ENCODE results near the gene TSEN15. TPM values are rescaled to one million over a fixed set of nuclear protein-coding genes. Genes with fewer than 3 reads are reported as not detected.

TSEN15 gene
- total RNA-seq, 1 donor from 2014 or later, result 52.4 TPM

GRCh38 chr1:184019506-184019905, 32.0 kb upstream of the TSEN15 start:
- FAIRE-seq (no peak), DNase-seq (ENCODE audit: low read depth) (no peak)
- Histone ChIP-seq H3K4me3 (ENCODE audit: low read depth, low read length) (no peak overlapping the region), H3K36me3 (ENCODE audit: control insufficient read depth, insufficient read depth, low read length) (no peaks in the 10 kb centered on the region), H3K27me3 (ENCODE audit: control insufficient read depth, insufficient read depth, low read length) (peaks cover 4% of the 10 kb centered on the region)
- TF ChIP-seq CTCF (IDR thresholded peaks at IDR 0.05; ENCODE audit: insufficient read depth, low read length, severe bottlenecking), result no peak

- no peak for TF ChIP-seq CTCF (IDR thresholded peaks at IDR 0.05; ENCODE audit: insufficient read depth, low read length, severe bottlenecking)
- no peak overlapping the region for H3K4me3 ChIP-seq (ENCODE audit: low read depth, low read length)
- DNase-seq (ENCODE audit: low read depth) (no peak), FAIRE-seq (no peak)
- peaks cover 6% of the 10 kb centered on the region for H3K27me3 ChIP-seq (ENCODE audit: control insufficient read depth, insufficient read depth, low read length)
- no peaks in the 10 kb centered on the region for H3K36me3 ChIP-seq (ENCODE audit: control insufficient read depth, insufficient read depth, low read length)
Observed at GRCh38 chr1:184020328-184020727, 31.2 kb upstream of the TSEN15 start.

DNA sequence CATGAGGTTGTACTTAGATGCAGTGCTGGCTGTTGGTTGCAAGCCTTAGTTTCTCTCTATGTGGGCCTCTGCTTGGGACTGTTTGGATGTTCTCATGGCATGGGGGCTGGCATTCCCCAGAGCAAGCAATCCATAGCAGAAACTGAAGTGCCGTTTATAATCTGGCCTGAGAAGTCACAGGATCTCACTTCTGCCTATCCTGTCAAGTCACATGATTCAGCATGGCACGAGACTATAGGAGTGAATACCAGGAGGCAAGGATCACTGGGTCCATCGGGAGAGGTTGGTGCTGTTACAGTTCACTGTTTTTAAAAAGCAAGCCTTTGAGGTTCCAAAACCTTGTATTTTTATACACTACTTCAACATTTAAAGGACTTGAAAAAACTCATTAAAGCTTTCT, 30.7 kb upstream of the TSEN15 start:
- no peak for TF ChIP-seq CTCF (IDR thresholded peaks at IDR 0.05; ENCODE audit: insufficient read depth, low read length, severe bottlenecking)
- FAIRE-seq, result no peak

DNA sequence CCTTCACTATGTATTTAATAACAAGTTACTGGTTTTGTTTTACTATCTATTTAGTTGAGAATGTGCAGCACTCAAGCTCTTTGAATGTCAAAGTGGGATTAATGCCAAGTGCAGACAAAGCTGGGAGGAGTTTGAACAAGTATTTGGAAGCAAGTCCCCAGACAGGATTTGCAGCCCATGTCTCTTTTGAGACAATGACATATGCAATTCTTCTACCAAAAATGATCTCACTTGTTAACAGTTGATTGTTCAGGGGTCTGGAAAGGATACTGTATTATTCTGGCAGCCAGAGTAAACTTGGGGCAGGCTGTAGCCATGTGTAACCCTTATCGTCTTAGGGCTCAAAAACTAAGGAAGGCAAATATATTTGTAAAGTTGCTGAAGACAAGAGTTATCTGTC, 29.8 kb upstream of the TSEN15 start:
- peaks cover 8% of the 10 kb centered on the region for H3K27me3 ChIP-seq (ENCODE audit: control insufficient read depth, insufficient read depth, low read length)
- no peaks in the 10 kb centered on the region for H3K36me3 ChIP-seq (ENCODE audit: control insufficient read depth, insufficient read depth, low read length)
- H3K4me3 ChIP-seq (ENCODE audit: low read depth, low read length), result no peak overlapping the region
- TF ChIP-seq CTCF (IDR thresholded peaks at IDR 0.05; ENCODE audit: insufficient read depth, low read length, severe bottlenecking), result no peak
- peak; percentile 67 for DNase-seq (ENCODE audit: low read depth)
- no peak for FAIRE-seq

More for the DNA sequence above, 30.7 kb upstream of the TSEN15 start:
- Histone ChIP-seq H3K36me3 (ENCODE audit: control insufficient read depth, insufficient read depth, low read length) (no peaks in the 10 kb centered on the region), H3K4me3 (ENCODE audit: low read depth, low read length) (no peak overlapping the region), H3K27me3 (ENCODE audit: control insufficient read depth, insufficient read depth, low read length) (peaks cover 8% of the 10 kb centered on the region)
- DNase-seq (ENCODE audit: low read depth), result no peak

GRCh38 chr1:184022668-184023067, 28.9 kb upstream of the TSEN15 start:
- TF ChIP-seq CTCF (IDR thresholded peaks at IDR 0.05; ENCODE audit: insufficient read depth, low read length, severe bottlenecking), result no peak
- DNase-seq (ENCODE audit: low read depth) (no peak), FAIRE-seq (no peak)
- Histone ChIP-seq H3K27me3 (ENCODE audit: control insufficient read depth, insufficient read depth, low read length) (peaks cover 8% of the 10 kb centered on the region), H3K36me3 (ENCODE audit: control insufficient read depth, insufficient read depth, low read length) (no peaks in the 10 kb centered on the region), H3K4me3 (ENCODE audit: low read depth, low read length) (no peak overlapping the region)

GRCh38 chr1:184023171-184023570, 28.4 kb upstream of the TSEN15 start:
- no peak for TF ChIP-seq CTCF (IDR thresholded peaks at IDR 0.05; ENCODE audit: insufficient read depth, low read length, severe bottlenecking)
- H3K27me3 ChIP-seq (ENCODE audit: control insufficient read depth, insufficient read depth, low read length), result peaks cover 8% of the 10 kb centered on the region
- DNase-seq (ENCODE audit: low read depth) (no peak), FAIRE-seq (no peak)
- no peaks in the 10 kb centered on the region for H3K36me3 ChIP-seq (ENCODE audit: control insufficient read depth, insufficient read depth, low read length)
- H3K4me3 ChIP-seq (ENCODE audit: low read depth, low read length), result no peak overlapping the region

Measured in bronchial epithelial cell (primary cell).